Hematopoietic multipotent progenitor cell treated with erythropoietin and hydrocortisone succinate and interleukin-3 and kit ligand, for 4 days (in vitro differentiated cells): ENCODE data around the gene G0S2.
A peak's percentile ranks its signal among the peaks of the same experiment; 100 is the strongest.

Source experiments
- DNase-seq: peaks from one replicate; pipeline ENCODE4 v3.0.0-alpha.2; 2015

G0S2 gene

DNA sequence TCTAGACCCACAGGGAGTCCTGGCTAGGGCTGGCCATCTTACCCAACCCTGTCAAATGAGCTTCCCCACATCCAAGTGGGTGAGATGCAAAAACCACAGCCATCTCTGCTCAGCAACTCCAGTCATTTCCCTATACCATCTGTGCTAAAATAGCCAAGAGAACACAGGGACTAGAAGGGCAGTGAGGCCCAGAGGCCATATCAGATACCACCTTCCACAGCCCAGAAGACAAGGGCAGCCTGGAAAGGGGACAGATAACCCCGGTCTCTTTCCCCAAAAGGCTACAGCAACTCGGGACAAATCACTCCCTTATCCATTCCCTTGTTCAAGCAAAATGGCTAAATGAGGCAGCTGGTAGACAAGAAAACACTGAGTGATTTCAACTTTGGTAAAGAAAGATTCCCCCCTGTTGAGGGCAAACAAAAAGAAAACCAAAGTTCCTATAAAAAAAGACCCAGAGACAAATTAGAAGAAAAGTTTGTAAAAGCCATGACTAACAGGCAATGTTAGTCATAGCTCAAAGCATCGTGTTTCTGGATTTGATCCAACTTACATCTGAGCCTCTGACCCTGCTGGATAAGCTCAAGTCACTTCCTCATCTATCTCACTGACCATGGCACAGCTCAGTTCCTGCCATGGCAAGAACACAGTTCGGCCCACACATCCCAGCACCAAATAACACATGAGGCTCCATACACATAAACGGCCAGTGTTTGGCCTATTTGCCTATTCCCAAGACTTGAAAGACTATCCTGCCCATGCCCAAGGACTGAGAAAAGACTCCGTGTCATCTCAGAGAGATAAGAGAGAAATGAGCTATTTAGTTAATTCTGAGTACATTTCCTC, 26.1 kb upstream of the G0S2 start:
- DNase-seq, result peak; percentile 91

DNA sequence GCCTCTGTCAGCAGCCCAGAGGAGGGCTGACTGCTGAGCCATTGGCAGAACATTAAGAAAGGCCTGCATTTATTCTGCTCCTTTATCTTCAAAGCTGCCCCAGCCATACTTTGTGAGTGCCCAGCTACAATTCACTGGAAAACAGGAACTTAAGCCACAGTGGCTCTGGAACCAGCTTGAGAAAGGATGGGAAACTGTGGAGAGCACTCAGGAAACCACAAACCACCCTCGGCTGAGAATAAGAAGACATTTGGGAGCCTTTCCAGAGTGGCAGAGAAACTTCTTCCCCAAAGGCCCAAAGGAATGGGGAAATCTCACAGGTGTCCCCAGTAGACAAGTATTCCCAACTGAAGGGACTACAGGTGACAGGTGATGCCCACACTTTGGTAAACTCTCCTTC, 24.8 kb upstream of the G0S2 start:
- peak; percentile 73 for DNase-seq

DNA sequence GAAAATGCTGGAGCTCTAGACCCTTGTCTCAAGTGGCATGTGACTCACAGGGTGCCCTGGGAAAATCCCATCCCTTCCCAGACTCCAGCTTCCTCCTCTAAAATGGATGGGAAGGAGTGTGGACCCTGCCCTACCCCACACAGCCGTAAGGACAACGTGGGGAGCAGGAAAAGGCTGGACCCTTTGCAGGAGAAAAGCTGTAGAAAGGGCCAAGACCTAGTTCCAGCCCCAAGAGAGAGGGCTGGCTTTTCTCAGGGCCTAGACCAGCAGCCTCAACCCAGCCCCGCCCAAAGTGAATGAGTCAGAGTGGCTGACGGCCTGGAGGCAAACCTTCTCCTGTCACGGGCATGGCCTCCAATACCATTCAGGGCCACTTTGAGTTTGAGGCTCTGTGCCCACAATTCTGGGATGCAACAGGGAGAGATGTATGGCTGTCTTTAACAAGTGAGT, 24.0 kb upstream of the G0S2 start:
- DNase-seq, result peak; percentile 91

DNA sequence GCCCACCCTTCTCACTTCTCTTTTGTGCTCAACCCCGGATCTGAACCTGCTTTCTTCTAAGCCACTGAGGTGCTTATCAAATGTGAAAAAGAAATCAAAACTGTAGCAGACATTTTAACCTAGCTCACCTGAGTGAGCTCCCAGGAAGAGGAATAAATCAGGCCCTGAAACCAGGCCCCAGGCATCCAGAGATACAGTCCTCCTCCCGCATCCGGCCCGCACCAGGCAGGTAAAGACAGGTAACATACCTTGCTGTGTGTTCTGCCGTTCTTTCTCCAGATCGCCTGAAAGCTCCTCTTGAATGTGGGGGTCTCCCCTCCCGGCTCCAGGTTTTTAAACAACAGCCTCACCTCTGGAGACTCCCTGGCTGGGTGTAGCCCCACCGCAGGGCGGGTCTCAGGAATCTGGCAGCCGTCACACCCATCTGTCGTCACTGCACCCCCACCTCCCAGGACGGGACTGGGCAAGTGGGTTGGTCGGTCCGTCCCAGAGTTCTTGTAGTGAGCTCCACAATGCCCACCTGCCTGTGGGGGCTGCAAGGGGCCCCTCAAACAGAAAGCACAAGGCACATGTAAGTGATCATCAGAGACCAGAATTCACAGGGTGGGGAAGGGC, 23.0 kb upstream of the G0S2 start, which contains the start of gene LAMB3:
TSS of gene LAMB3 (minus strand) at position 305 of the 615 bp plus-strand sequence. CDS start 1,481 bp downstream, outside the sequence.
- DNase-seq, result no peak

DNA sequence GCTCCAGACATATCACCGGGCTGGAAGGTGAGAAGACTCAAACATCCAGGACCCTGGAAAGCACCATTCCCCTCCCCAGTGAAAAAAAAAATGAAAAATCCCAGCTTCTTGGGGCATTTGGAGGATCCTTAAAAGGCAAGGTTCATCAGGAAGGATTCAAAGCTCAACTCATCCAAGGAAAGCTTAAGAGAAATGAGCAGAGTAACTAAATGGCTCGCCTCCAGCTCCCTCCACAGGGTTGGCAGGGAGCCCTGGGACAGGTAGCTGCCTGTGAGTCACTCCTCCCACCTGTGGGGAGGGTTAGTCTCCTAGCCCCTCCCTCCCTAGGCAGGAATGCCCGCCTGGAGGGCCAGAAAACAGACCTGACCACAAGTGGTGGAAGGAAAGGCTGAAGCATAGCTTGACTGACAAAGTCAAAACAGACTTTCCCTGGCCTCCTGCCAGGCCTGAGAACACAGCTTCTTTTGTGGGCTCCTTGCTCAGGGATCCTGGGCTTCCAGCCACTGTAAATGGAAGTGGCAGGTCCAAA, 22.3 kb upstream of the G0S2 start:
- DNase-seq, result peak; percentile 76

DNA sequence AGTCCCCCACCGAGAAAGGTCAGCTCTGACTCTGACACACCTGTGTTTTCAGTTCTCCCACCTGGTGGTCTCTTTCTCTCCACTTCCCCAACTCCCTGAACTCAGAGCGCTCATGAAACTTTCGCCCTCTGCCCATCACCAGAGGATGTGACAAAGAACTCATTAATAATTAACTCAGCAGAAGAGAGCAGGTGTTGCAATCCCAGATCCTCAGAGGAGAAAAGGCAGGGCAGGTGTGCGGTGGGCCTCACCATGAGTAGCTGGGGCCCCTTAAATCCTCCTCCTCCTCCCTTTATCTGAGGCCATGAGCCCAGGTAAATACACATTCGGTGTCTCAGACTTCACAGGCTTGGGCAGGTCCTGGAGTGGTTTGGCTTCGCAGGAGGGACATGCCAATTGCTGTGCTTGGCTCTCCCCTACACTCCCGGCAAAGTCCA, 21.3 kb upstream of the G0S2 start:
- DNase-seq, result no peak

DNA sequence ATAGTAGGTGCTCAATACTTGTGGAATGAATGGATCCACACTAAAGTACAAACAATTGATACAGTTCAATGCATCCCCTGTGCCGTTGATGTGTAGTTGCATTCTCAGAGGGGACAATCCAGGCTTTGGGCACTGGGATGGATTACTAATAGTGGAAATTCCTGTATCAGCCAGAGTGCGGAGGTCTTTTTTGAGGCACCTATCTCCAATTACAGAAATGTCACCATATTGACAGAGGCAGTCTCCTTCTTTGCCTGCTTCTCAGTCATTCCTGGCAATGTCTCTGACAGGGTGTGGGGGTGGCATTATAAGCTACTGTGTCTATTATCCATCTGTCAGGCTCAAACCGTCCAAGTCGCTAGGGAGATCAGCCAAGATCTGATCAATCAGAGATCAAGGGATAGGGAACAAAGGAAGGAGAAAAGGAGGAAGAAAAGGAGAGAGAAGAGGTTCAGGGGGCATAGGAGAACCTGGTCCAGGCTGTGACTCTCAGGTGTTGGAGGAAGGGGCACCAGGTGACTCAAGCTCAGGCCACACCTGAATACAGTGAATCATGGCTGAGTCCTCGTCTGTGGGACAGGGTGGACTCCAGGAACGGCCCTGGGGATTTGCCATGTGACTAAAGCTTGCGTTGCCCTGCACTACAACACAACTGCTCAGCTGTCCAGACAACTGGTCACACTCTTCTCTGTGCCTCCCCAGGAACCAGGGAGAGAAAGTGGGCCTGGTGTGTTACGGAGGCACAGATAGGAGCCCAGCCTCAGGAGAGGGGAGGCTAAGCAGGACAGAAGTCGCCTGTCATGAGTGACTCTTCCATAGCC, 19.6 kb upstream of the G0S2 start:
- DNase-seq, result no peak

DNA sequence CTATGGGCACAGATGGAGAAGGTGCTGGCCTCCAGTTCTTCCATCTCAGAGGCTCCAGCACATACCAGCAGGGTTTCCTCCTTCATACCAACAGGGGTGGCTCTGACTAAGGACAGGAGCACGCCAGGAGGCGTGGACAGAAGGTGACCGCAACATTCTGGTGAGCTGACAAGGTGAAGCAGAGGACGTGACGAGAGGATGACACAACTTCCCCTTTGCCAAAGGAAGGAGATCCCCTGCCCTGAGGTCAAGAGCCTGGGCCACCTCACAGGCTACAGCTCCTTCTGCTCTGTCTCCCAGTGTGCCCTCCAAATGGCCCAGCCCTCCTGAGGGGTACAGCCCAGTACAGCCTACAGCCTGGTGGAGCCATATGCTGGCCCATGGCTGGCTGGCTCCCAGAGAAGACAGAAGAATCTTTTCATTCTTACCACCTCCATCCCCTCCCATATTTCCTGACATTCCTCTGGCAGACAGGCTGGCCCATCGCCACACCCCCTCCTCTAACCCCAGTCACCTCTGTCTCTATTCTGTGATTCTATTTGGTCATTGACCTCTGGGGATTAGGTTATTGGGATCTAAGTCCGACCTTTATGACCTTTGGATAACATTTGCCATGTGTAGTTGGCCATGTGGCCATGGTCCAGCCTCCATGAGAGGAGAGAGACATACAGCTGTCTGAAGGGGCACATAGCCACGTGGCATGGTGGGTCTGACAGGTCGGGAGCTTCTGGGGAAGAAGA, 17.9 kb upstream of the G0S2 start:
- DNase-seq, result no peak

DNA sequence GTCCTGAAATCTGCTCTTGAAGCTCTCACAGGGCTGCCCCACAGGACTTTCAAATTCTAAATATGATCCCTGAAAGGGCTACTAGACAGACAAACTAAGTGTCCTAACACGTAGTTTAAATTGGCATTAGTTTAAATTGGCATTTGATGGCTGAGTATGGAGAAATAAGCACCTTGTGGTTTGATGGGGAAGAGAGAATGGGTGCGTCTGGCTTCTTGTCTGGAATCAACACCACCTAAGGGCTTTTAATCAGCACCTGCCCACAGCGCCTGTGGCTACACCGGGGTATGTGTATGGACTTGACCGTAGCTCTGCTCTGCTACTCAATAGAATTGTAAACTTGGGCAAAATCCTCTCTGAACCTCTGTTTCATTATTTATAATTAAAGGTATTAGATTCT, 17.3 kb upstream of the G0S2 start:
- DNase-seq, result no peak

DNA sequence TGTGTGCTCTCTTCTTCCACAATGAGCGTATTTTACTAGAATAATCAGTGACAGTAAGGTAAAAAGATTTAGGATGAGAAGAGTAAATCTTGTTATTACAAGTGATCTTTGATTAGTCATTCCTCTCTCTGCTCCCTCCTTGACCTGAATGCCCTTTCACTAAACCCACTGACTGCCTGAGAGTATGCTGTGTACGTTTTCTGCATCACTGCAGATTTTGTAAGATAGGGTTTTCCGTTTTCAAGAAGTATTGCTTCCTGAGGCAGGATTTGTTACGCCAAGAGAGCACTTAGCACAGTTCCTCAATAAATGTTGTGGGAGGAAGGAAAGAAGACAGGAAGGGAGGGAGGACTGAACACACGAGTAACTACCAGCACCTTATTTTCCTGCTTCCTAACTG, 15.3 kb upstream of the G0S2 start:
- peak; percentile 20 for DNase-seq

DNA sequence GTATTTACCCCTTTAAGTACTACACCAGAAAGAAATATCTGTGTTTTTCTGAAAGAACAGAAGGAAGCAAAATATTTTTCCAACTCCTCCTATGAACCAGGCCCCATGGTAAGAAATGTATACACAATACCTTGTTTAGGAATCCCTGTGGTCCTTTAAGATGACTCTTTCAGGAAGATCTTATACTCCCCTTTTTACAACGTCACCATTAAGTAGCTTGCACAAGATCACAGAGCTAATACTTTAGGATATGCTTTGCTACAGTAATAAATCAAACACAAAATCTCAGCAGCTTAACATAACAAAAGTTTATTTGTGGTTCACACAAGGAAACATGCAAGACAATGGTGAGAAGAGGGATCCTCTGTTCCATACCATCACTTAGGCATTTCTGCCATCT, 14.1 kb upstream of the G0S2 start:
- no peak for DNase-seq

DNA sequence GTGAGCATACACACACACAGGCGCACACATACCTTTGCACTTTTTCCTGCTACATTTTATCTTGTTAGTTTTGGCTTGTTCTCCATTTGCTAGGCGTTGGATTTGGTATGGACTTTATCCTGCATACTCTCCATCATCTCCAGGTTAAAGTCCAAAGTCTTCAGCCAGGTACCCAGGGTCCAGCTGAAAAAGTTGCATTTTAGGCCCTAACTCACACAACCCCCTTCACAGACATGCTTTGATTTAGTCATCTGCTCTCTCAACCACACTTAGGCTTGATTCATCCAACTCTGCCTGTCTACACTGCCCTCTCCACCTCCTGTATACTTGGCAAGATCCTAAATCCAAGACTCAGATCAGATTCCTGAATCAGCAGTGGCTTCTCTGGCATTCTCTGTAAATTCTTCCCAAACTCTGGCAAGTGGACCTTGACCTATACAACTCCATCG, 12.3 kb upstream of the G0S2 start:
- no peak for DNase-seq

DNA sequence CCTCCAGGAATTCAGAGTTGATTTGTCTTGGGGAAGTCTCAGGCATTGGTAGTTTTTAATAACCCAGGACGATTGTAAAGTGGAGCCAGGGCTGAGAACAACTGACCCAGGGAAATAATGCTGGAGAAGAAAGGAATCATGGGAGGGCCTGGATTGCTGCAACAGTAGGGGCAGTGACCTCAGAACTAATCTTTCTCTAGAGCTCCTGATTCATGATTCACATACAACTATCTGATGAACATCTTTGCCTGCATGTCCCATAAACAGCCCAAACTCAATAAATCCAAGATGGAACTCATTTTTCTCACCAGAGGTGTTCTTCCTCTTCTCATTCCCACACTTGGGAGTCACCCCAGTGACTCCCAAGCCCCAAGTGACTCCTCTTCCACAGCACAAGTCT, 8.1 kb upstream of the G0S2 start:
- DNase-seq, result no peak

DNA sequence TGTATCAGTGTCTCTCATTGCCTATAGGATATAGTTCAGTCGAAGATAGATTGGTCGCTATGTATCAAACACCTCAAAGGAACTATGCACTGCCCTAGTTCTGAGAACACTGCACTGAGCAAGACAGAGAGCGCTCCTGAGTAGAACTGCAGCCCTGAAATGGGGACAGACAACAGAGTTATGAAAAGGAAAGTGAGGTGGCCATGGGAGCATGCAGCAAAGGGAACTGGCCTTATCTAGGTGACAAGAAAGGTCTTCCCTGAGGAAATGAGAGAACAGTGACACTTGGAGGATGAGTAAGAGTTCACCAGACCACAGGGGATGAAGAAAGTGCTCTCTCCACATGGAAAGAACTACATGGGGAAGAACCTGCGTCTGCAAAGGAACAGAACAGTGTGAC, 7.5 kb upstream of the G0S2 start:
- DNase-seq, result no peak

DNA sequence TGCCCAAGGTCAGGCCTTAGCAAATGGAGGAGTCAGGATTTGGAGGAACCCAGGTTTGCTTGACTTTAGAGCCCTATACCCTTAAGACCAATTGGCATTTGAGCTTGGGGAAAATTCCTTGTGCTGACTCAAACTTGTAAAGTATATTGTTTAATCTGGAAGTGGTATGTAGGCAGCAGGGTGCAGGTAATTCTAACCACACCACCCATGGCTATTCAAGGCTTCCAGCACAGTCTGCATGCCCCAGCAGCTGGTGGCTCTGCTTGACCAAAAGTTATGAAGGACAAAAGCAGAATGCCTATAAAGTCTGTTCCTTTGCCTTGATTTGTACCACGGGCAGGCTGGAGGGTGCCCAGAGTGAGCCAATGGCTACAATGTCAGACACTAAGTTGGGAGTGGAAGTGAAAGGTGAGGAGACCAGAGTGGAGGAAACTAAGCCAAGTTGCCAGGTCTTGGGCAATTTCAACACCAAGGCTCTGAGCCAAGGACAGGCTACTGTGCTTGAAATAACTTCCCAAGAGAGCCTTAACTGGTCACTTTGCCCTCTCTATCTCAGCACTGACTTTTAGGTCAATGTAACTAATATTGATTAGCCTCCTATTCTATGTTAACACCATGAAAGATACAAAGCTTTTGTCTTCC, 4.7 kb upstream of the G0S2 start:
- no peak for DNase-seq

DNA sequence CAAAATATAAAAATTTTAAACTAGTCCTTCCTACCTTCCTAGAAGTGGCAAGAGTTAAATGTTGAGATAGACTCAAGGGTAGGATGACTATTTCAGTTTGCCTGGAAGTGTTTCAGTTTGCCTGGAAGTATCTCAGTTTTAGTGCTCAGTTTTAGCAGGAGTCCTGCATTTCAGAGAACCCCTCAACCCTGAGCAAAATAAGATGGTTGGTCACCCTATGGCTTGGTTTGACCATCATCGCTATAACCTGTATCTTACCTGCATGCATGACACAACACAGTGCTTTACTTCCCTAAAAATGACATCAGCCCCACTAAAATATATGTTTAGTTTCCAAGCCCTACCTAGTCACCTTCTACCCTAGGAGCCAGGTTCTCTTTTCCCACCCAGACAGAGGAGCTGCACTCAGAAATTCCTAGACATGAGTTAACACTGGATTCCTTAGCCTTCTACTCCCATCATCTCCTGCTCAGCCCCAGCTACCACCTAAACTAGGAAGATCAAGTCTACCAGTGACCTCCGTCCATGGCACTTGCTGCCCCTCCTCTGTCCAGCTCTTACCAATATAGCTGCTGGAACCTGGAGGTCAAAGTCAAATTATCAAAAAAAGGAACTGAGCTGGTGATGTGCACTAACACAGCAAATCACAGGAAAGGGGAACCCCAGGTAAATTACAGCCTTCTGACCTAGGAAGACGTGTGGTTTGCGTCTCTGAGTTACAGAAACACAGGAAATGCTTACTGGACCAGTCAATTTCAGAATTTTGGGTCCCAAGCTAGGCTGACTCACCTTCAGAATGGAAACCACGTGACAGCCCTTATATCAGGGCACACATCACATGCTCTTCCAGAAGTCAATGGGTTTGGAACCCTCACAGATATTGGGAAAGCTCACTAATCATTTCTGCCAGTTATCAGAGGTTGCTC, 2.2 kb upstream of the G0S2 start:
- no peak for DNase-seq

DNA sequence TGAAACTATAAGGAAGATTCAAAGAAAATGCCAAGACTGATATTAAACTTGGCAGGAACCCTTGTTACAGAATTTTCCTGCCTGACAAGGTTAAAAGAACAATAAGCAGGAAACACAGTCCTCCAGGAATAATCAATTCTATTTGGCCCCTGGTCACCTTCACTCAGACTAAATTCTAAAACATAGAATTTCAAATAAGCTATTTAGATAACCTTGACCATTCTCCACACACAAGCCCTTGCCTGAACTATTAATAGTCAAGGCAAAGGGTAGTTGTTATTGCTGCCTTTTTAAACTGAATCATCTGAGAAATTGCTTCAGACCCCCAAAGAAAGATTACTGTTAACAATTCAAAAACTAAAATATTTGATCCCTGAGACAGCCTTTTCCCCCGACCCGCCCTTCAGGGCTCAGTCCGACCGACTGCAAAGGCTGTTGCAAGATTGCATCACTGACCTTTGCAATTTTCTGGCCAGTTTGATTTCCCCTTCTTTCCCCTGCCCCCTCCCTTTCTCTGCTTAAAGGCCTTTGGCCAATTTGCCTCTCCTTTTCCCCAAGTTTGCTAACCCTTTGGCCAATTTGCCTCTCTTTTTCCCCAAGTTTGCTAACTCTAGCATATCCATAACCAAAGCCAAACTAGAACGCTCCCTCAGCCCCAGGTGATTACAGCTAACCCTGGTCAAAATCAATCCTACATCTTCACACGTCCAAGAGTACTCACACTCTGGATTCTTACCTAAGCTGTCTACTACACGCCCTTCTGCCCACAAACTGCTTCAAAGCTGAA, 1.4 kb upstream of the G0S2 start:
- no peak for DNase-seq

DNA sequence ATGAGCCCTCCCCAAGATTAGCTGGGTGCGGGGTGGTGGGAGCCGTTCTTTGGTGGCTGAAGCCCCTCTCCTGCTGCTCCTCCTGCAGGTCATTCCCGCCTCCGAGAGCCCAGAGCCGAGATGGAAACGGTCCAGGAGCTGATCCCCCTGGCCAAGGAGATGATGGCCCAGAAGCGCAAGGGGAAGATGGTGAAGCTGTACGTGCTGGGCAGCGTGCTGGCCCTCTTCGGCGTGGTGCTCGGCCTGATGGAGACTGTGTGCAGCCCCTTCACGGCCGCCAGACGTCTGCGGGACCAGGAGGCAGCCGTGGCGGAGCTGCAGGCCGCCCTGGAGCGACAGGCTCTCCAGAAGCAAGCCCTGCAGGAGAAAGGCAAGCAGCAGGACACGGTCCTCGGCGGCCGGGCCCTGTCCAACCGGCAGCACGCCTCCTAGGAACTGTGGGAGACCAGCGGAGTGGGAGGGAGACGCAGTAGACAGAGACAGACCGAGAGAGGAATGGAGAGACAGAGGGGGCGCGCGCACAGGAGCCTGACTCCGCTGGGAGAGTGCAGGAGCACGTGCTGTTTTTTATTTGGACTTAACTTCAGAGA, 448 bp downstream of the G0S2 start:
- peak; percentile 22 for DNase-seq

DNA sequence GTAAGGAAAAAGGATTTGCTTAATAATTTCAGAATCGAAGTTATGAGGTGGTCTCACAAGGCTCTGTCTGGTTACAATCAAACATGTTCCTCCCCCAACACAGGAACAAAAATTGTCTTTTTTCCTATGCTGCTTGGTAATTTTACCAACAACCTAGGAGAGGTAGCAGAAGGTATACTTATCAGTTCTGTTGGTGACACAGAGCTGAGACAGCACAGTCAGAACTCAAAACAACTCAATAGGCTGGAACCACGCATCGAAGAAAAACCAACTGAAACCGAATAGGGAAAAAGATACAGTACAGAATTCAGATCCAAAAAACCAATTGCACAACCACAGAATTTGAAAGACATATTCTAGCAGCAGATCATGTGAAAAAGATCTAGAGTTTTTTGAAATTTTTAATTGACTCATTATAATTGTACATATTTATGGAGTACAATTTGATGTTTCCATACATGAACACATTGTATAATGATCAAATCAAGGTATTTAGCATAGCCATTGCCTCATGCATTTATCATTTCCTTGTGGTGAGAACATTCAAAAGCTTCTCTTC, 3.8 kb downstream of the G0S2 start:
- no peak for DNase-seq
